Measurements from ENCODE around the gene DNAH11.
"Not testable (repeated sequence)": the region's sequence is repeated elsewhere in the genome, so short reads cannot be mapped to it uniquely, and the experiment has no call there.

DNAH11 gene

GRCh38 chr7:21805791-21806190 is 263.0 kb downstream of the DNAH11 start:
- no peak for DNase-seq

DNA sequence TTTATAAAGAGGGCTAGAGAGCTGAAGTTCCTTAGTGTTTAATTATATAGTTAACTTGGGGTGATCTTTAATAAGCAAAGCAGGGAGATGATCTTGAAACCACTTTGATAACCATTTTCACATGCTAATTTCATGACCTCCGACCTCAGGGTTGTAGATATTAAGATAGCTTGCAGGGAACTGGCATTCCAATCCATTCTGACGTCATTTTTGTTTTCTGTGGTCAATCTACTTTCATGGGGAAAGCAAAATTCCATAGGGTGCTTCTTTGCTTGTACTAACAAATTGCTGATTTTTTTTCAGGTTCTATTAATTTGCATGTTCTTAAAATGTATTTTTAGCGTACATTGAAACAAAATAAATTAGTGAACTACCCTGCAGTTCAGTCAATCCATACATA is 263.5 kb downstream of the DNAH11 start:
- DNase-seq: no peak

DNA sequence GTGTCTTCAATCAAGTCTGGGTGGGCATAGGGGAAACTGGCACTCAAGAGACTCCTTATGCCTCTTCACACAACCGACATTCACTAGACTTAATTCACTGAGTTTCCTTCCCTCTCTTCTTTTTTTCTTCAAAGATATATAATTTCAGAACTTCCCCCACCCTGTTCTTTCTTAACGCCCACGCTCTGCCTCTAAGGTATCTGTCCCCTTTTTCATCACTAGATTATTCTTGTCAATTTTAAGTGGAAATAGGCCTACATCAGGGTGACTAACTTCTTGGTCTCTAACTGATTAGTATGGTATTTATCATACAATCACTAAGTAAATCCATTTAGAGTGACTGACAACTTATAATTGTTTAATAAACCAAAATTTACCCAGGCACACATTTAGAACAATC is 276.2 kb downstream of the DNAH11 start:
- DNase-seq: no peak

DNA sequence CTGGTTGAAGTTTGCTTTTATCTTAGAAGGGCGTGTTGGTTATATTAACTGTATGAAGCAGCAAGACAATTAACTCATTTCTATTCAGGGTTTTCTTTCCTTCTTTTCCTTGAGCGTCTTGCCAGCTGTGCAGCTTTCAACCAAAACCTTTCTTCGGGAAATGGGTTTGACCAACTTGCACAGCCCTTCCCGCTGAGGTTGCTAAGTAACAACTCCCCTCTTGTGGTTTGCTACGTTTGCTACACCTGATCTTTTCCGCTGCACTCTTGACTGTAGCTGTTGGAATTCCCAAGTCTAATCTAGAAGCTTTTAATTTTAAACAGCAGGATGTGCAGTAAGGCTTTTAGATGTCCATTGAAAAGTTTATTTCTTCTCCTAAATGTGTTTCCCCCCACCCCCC is 286.0 kb downstream of the DNAH11 start:
- DNase-seq: no peak

DNA sequence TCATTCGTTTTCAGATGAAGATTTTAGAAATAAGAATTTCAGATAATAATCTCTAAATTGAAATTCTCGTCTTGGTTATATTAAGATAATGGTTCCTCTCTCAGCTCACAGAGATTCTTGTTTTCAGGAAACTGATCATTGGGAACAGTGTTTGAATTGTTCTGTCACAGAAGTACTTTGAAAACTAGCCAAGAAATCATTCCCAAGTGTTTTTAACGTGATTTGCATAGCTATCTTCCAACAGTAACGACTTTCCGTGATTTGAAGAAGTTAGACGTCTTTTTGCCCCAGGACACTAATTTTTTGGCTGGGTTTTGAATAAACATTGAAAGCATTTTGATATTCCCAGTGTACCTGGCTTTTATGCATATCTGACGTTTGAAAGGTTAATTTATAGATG is 286.9 kb downstream of the DNAH11 start:
- DNase-seq: no peak

- DNase-seq: no peak
Observed at GRCh38 chr7:21844742-21845141, 301.9 kb downstream of the DNAH11 start.

- DNase-seq: no peak
Observed at GRCh38 chr7:21850531-21851285, 307.9 kb downstream of the DNAH11 start.

GRCh38 chr7:21851559-21851967 is 308.7 kb downstream of the DNAH11 start:
- DNase-seq: no peak

DNA sequence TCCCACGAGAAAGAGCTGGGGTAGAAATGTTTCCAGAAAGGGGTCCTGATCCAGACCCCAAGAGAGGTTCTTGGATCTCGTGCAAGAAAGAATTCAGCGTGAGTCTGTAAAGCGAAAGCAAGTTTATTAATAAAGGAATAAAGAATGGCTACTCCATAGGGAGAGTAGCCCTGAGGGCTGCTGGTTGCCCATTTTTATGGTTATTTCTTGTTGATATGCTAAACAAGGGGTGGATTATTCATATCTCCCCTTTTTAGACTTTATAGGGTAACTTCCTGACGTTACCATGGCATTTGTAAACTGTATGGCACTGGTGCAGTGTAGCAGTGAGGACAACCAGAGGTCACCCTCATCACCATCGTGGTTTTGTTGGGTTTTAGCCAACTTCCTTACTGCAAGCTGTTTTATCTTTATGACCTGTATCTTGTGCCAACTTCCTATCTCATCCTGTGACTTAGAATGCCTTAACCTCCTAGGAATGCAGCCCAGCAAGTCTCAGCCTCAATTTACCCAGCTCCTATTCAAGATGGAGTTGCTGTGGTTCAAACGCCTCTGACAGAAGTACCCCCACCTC is 322.9 kb downstream of the DNAH11 start:
- DNase-seq: not testable (repeated sequence)

GRCh38 chr7:21866731-21867130 is 323.9 kb downstream of the DNAH11 start:
- DNase-seq: no peak

DNA sequence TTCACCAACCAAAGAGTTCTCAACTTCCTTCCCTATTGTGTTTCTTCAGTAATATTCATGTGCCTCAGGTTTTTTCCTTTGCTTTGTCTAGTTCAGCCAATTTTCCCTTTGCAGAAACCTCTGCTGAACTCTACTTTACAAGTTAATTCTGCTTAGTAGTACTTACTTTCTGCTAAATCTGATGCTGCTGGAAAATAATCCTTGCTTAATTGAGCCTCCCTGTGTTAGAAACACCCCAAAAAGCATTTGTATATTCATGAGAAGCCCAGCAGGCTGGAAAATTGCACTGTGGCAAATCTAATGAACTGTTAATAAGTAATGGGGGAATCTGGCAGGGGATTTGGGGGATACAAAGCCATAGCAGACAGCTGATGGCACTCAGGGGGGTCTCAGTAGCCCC is 324.4 kb downstream of the DNAH11 start:
- DNase-seq: no peak

GRCh38 chr7:21867816-21868575 is 325.2 kb downstream of the DNAH11 start:
- DNase-seq: no peak

DNA sequence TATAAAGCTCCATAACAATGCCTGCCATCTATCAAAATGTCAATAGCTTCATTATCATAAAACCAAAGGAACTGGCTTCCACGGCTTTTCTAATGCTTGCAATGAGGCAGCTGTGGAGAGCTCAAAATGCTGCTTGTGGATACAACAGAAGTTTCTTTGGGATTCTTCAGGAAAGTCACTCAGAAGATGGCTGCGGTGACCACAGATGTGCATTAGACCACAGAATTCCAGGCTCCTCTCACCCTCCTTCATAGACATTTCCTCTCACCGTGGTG is 325.7 kb downstream of the DNAH11 start:
- no peak for DNase-seq

DNA sequence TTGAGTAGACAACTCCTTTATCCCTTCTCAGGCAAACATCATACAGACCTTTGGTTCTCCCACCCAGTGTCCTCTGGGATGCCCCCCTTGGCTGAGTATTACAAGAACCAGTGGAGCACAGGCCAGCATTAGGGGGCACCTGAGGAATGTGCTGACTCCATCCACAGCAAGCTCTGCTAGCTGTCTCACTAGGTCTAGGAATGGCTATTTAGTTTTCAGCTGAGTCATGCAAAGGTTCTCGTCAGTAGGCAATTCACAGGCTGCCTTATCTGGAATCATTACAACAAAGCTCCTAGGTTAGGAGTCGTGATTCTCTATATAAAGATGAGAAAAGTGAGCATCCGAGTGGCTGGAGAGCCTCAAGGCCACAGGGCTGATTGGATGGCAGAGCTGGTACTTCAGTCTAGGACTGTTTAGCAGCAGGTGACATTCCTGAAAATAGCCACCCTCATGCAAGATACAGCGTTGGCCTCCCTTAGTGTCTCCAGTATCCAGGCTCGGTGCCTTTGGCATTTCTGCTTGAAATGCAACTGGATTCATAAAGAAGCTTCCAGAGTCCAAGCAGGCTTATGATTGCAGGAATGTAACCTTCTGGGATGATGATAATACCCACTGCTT is 327.1 kb downstream of the DNAH11 start:
- DNase-seq: no peak

DNA sequence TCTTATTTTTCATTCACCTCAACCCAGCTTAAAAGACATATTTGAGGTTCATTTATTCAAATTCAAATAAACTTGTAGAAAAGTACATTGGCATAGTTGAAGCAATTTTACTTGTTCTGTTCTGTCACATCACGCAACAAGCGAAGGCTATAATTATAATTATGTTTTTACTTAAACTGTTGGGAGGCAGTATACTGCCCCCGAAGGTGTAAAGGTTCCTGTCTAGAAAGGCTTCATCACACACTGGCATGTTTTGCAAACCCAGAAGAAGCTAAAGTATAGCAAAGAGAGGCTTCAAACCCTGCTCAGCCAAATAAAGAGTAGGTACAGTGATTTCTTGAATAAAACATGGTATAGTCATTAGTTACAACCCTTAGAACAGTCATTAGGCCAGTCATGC is 340.2 kb downstream of the DNAH11 start:
- no peak for DNase-seq

DNA sequence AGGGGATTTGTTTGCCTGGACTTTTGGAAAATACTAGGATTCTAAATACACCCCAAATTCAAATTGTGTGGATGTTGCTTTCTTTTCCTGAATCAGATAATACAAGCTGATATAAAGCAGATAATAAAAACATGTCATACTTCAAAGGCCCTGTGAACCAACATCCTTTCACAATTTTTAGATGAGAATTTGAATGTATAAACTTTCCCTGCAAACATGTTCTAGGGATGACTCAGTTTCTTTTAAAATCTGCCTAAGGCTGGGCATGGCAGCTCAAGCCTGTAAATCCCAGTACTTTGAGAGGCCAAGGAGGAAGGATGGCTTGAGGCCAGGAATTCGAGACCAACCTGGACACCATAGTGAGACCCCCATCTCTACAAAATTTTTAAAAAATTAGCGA is 340.7 kb downstream of the DNAH11 start:
- not testable (repeated sequence) for DNase-seq

DNA sequence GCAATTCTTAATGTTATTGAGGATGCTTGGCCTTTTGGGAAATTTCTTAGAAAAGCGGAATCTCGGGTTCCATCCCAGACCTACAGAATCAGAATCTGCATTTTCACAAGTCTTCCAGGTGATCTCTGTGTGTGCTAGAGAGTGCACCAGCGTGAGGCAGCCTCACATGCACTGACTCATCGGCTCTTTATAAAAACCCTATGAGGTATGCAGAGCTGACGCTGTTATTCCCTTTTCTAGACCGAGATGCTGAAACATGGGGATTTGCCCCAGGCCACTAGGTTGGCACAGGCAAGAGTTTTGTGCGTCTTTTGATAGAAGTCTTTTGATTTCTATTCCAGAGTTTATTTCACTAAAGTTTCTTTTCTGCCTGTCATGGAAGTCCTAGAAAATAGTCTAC is 341.7 kb downstream of the DNAH11 start:
- DNase-seq: no peak

GRCh38 chr7:21886396-21886795 is 343.6 kb downstream of the DNAH11 start:
- no peak for DNase-seq

DNA sequence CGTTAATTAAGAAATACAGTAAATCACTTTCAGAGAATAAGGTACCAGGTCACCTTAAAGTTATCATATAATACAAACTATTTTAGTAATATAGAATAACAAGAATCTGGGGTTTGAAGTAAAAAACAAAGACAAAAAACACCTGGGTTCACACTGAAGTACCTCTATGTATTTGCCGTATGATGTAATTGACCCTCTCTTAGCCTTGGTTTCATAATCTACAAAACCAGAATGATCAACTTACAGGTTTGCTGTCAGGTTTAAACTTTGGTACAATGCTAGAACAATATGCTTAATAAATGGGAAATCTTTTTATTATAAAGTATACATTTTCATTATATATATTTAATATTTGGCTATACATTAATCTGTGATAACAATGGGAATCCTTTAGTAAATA is 344.5 kb downstream of the DNAH11 start:
- DNase-seq: no peak

DNA sequence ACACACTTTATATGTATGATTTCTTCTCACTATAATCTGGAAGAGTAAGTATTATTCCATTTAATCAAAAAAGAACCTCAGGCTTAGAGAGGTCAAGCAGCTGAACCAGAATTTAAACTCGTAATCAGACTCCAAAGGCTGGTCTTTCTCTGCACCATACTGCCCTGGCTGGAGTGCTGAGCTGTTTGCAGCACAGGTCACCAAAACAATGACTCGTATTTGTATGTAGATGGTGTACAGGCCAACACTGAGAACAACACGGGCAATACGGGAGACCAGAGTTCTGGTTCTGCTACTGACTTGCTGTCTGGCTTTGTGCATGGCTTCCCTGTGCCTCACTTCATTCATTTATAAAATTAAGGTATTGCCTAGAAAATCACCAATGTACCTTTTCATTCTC is 344.9 kb downstream of the DNAH11 start:
- DNase-seq: no peak

- DNase-seq: no peak
Observed at GRCh38 chr7:21891291-21891690, 348.5 kb downstream of the DNAH11 start.

- no peak for DNase-seq
Observed at GRCh38 chr7:21893401-21893800, 350.6 kb downstream of the DNAH11 start.

DNA sequence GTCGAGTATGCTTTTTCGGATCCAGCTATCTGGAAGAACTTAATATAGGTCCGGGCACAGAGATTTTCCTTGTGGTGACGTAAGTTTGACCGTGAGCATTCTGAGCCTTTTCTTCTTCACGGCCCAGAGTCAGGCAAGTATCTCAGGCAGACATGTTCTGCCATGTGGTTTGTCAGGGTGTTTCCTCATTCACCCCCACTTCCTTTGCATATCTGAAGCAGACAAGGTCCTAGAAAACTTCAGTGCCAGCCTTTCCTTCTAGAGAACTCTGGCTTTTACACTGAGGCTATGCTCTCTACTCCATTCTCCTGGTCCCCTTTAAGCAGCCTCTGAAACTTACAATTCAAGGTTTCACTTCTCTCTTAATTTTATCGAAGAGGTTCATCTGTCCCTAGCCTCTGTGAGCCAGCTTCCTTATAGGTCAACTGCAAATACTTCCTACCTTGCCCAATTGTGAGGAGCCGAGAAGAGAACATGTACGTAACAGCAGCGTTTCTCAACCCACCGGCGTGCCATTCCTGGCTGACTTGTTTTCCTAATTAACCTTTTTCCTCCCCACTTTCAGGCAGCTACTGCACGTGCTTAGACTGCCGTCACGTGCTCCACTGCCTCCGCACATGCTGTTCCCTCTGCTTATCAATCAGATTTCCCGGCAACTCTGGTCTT is 355.6 kb downstream of the DNAH11 start:
- peak; percentile 32 to 46 for DNase-seq

All from CD4-positive, alpha-beta T cell treated with Interferon alpha-2 for 1 hour (primary cell).